Lung (tissue), 12 donors: Measurements from ENCODE around the gene PKN3. TPM values are rescaled to one million over a fixed set of nuclear protein-coding genes. Genes with fewer than 3 reads are reported as not detected.

Experiments used
- ATAC-seq: fragments of 200-7000 bp; cut with Tn5 transposase; one replicate; pipeline ENCODE4 v1.9.1; 2020; ENCODE audit warnings: moderate number of reproducible peaks; ENCODE audit not compliant: insufficient read depth, low FRiP score
- DNase-seq, 3 donors: peaks; one replicate each; pipeline ENCODE4 v3.0.0-alpha.2; 2013 to 2017
- H3K27ac ChIP-seq, 2 donors: one replicate each; pipeline ENCODE4 v1.5.1; 2013; ENCODE audit warnings: mild to moderate bottlenecking in 2 of 2, moderate library complexity in 2 of 2, control low read depth in 1 of 2, inconsistent platforms in 1 of 2, low read depth in 1 of 2, low read length in 1 of 2
- H3K27me3 ChIP-seq, 3 donors: one replicate each; pipeline ENCODE4 v1.5.1; 2013; ENCODE audit warnings: low read length in 2 of 3; ENCODE audit not compliant: control insufficient read depth in 3 of 3, insufficient read depth in 3 of 3
- H3K36me3 ChIP-seq, 4 donors: one replicate each; pipeline ENCODE4 v1.5.1; 2013; ENCODE audit warnings: low read length in 4 of 4, mild to moderate bottlenecking in 1 of 4, moderate library complexity in 1 of 4; ENCODE audit not compliant: control insufficient read depth in 4 of 4, insufficient read depth in 4 of 4
- H3K4me1 ChIP-seq, 5 donors: one replicate each; pipeline ENCODE4 v1.5.1; 2013; ENCODE audit warnings: low read length in 5 of 5, mild to moderate bottlenecking in 2 of 5, moderate library complexity in 1 of 5; ENCODE audit not compliant: control insufficient read depth in 5 of 5, insufficient read depth in 5 of 5
- H3K4me3 ChIP-seq: one replicate; pipeline ENCODE4 v1.5.1; 2013; ENCODE audit warnings: mild to moderate bottlenecking, control low read depth, moderate library complexity
- H3K9ac ChIP-seq, 2 donors: one replicate each; pipeline ENCODE4 v1.5.1; 2013; ENCODE audit warnings: low read length in 2 of 2, control low read depth in 1 of 2; ENCODE audit not compliant: insufficient read depth in 1 of 2
- H3K9me3 ChIP-seq, 4 donors: one replicate each; pipeline ENCODE4 v1.5.1; 2013; ENCODE audit warnings: low read length in 3 of 4, mild to moderate bottlenecking in 1 of 4, moderate library complexity in 1 of 4; ENCODE audit not compliant: control insufficient read depth in 4 of 4, insufficient read depth in 3 of 4
- CTCF ChIP-seq: IDR thresholded peaks from 2 replicates; pipeline ENCODE4 v1.5.1; 2012; ENCODE audit warnings: mild to moderate bottlenecking; ENCODE audit errors: control extremely low read depth, extremely low read depth
- WGBS, 2 donors: extraction: QIAGEN DNeasy Blood & Tissue Kit; methylation state at CpG; one replicate each; pipeline ENCODE4 v1.1.7; 2013; 5-methylcytosine and 5-hydroxymethylcytosine counted together
- polyA plus RNA-seq, 2 donors: library from polyadenylated mRNA; stranded (reverse); fragments of 200-250 nt; gene quantifications; one replicate each; pipeline ENCODE4 v1.2.1, GENCODE V29; 2013
- total RNA-seq, 2 donors: library from RNA; depleted of rRNA in 1 of 2; stranded (reverse); fragments of >200 nt in 1 of 2; gene quantifications; one replicate each; pipeline ENCODE4 v1.2.1, GENCODE V29; 2014 to 2021
- donor health status: control.
- donor health status: control.
- donor health status: Bipolar disorder and iron deficiency.
- donor health status: healthy.
- donor health status: DM: yes; HTN: yes; CAD: no.

Gene PKN3
- total and polyA plus RNA-seq, 4 donors = 4.1 to 19.3 (median 10.8) TPM

- H3K9ac ChIP-seq = no peak overlapping the region
- no peak for TF ChIP-seq CTCF
- H3K36me3 ChIP-seq = peaks cover 0 to 26% (median 2%) of the 10 kb centered on the region in 4 donors
- H3K27ac ChIP-seq = no peak overlapping the region
- ATAC-seq (no peak), DNase-seq (no peak)
- H3K27me3 ChIP-seq = no peaks in the 10 kb centered on the region
- WGBS, 2 donors = 93 to 97% methylated on average over 7 of the region's 7 CpGs
- H3K4me3 ChIP-seq = no peak overlapping the region
- no peaks in the 10 kb centered on the region for H3K4me1 ChIP-seq
- no peaks in the 10 kb centered on the region for H3K9me3 ChIP-seq
Observed at GRCh38 chr9:128716581-128717254, 14.4 kb downstream of the PKN3 start.

GRCh38 chr9:128718047-128718446 lies 15.7 kb downstream of the PKN3 start:
- Histone ChIP-seq H3K9me3 (no peaks in the 10 kb centered on the region), H3K27me3 (no peaks in the 10 kb centered on the region), H3K4me1 (no peaks in the 10 kb centered on the region), H3K27ac (no peak overlapping the region), H3K9ac (no peak overlapping the region), H3K36me3 (peaks cover 0 to 24% (median 2%) of the 10 kb centered on the region in 4 donors), H3K4me3 (no peak overlapping the region)
- ATAC-seq (no peak), DNase-seq (no peak)
- TF ChIP-seq CTCF = no peak
- WGBS, 2 donors = 90 to 94% methylated on average over 8 of the region's 8 CpGs

- Histone ChIP-seq H3K36me3 (peaks cover 0 to 22% (median 2%) of the 10 kb centered on the region in 4 donors), H3K27ac (no peak overlapping the region), H3K27me3 (no peaks in the 10 kb centered on the region), H3K9me3 (no peaks in the 10 kb centered on the region), H3K9ac (no peak overlapping the region), H3K4me3 (no peak overlapping the region), H3K4me1 (no peaks in the 10 kb centered on the region)
- no peak for TF ChIP-seq CTCF
- no peak for ATAC-seq
- no peak for DNase-seq
- WGBS, 2 donors = 95 to 96% methylated on average over 5 of the region's 5 CpGs
Observed at GRCh38 chr9:128718475-128718874, 16.2 kb downstream of the PKN3 start.
